NK-92 (cell line): ENCODE data around the gene ADNP.

Experiments
- DNase-seq: peaks from one replicate; lab custom pipeline; 2025; ENCODE audit not compliant: unreplicated experiment; lab: John Stamatoyannopoulos, UW

Gene ADNP

GRCh38 chr20:50852085-50852484 lies 79.2 kb downstream of the ADNP start:
- DNase-seq = no peak

- DNase-seq = no peak
Measured at GRCh38 chr20:50850721-50851286, 80.4 kb downstream of the ADNP start.

- DNase-seq = no peak
Measured at GRCh38 chr20:50848846-50849673, 82.2 kb downstream of the ADNP start.

GRCh38 chr20:50848341-50848808 lies 82.9 kb downstream of the ADNP start:
- DNase-seq = no peak

- no peak for DNase-seq
Measured at GRCh38 chr20:50845566-50846215, 85.5 kb downstream of the ADNP start.

GRCh38 chr20:50844430-50845100 lies 86.7 kb downstream of the ADNP start:
- no peak for DNase-seq

- DNase-seq = no peak
Measured at GRCh38 chr20:50843331-50844276, 87.6 kb downstream of the ADNP start.

- no peak for DNase-seq
Measured at GRCh38 chr20:50842821-50843220, 88.4 kb downstream of the ADNP start.
